ENCODE data around the gene DRD2. TPM values are rescaled to one million over a fixed set of nuclear protein-coding genes. Genes with fewer than 3 reads are reported as not detected.
A peak's percentile ranks its signal among the peaks of the same experiment; 100 is the strongest.

The DRD2 gene
- total and polyA plus RNA-seq, 12 donors, result 0.01 to 0.09 TPM; not detected in 10

- Histone ChIP-seq H3K27ac (no peak overlapping the region), H3K36me3 (no peaks in the 10 kb centered on the region), H3K4me3 (no peak overlapping the region), H3K4me1 (peaks cover 0 to 3% (median 0%) of the 10 kb centered on the region in 9 donors), H3K27me3 (peaks cover 0 to 27% (median 3%) of the 10 kb centered on the region in 7 donors), H3K9me3 (peaks cover 0 to 4% (median 0%) of the 10 kb centered on the region in 11 donors)
- DNase-seq (no peak), ATAC-seq (no peak)
- no peak for TF ChIP-seq CTCF (IDR thresholded peaks at IDR 0.05)
- 48 to 52% methylated on average over 7 of the region's 7 CpGs for WGBS, 2 donors
- intact Hi-C loops (cut with DNase I), result no loop called here
Observed at GRCh38 chr11:113377681-113378412, 97.4 kb downstream of the DRD2 start.

- peaks cover 0 to 2% (median 0%) of the 10 kb centered on the region in 9 donors for H3K36me3 ChIP-seq
- no peak for DNase-seq
- H3K9me3 ChIP-seq, result peaks cover 0 to 4% (median 0%) of the 10 kb centered on the region in 11 donors
- peaks cover 0 to 26% (median 3%) of the 10 kb centered on the region in 7 donors for H3K27me3 ChIP-seq
- H3K27ac ChIP-seq, result no peak overlapping the region
- TF ChIP-seq CTCF (IDR thresholded peaks at IDR 0.05), result no peak
- peaks cover 0 to 3% (median 0%) of the 10 kb centered on the region in 9 donors for H3K4me1 ChIP-seq
- H3K4me3 ChIP-seq, result no peak overlapping the region
- intact Hi-C loops (cut with DNase I), result no loop called here
- ATAC-seq, result peak in 1 of 8 donors; percentile 38
- WGBS, 2 donors, result 15 to 26% methylated on average over 3 of the region's 3 CpGs
Observed at GRCh38 chr11:113376156-113376555, 99.0 kb downstream of the DRD2 start.

GRCh38 chr11:113375402-113375801, 99.8 kb downstream of the DRD2 start:
- no peak overlapping the region for H3K4me3 ChIP-seq
- WGBS, 2 donors, result 86 to 92% methylated on average over 5 of the region's 5 CpGs
- no peaks in the 10 kb centered on the region for H3K9me3 ChIP-seq
- H3K4me1 ChIP-seq, result peaks cover 0 to 3% (median 0%) of the 10 kb centered on the region in 9 donors
- no peak overlapping the region for H3K27ac ChIP-seq
- ATAC-seq, result no peak
- peaks cover 0 to 20% (median 3%) of the 10 kb centered on the region in 7 donors for H3K27me3 ChIP-seq
- peaks cover 0 to 6% (median 0%) of the 10 kb centered on the region in 9 donors for H3K36me3 ChIP-seq
- TF ChIP-seq CTCF (IDR thresholded peaks at IDR 0.05), result no peak
- intact Hi-C loops (cut with DNase I), result no loop called here
- no peak for DNase-seq

GRCh38 chr11:113373981-113374560, 101.1 kb downstream of the DRD2 start:
- Histone ChIP-seq H3K4me1 (peaks cover 0 to 3% (median 0%) of the 10 kb centered on the region in 9 donors), H3K27ac (no peak overlapping the region), H3K4me3 (no peak overlapping the region), H3K27me3 (peaks cover 0 to 15% (median 3%) of the 10 kb centered on the region in 7 donors), H3K9me3 (no peaks in the 10 kb centered on the region), H3K36me3 (peaks cover 0 to 15% (median 0%) of the 10 kb centered on the region in 9 donors)
- WGBS, 2 donors, result 59 to 63% methylated on average over 10 of the region's 10 CpGs
- ATAC-seq (no peak), DNase-seq (no peak)
- no peak for TF ChIP-seq CTCF (IDR thresholded peaks at IDR 0.05)
- intact Hi-C loops (cut with DNase I), result no loop called here

Data from heart right ventricle (tissue), 16 donors.